BJ (cell line): ENCODE results near the gene TFB1M. TPM values are rescaled to one million over a fixed set of nuclear protein-coding genes. Genes with fewer than 3 reads are reported as not detected.
"Not testable (repeated sequence)": the region's sequence is repeated elsewhere in the genome, so short reads cannot be mapped to it uniquely, and the experiment has no call there.

ENCODE experiments used
- CTCF ChIA-PET: fragments of 350-600 bp; formaldehyde crosslinking; extraction: SDS; loops from one replicate; lab custom pipeline; 2021; ENCODE audit warnings: antibody characterized with exemption, inconsistent platforms; lab: Yijun Ruan, JAX
- POLR2A ChIA-PET: fragments of 300-600 bp; sonication (Branson Sonifier 250); formaldehyde crosslinking; extraction: SDS; loops from one replicate; lab custom pipeline; 2021; ENCODE audit warnings: antibody characterized with exemption; lab: Charles Lee
- DNase-seq: peaks from one replicate; pipeline ENCODE4 v3.0.0-alpha.2; 2011; ENCODE audit warnings: low read depth
- H3K27me3 ChIP-seq: 2 replicates; pipeline ENCODE4 v1.6.0; 2011; ENCODE audit warnings: low read length; ENCODE audit not compliant: control insufficient read depth, insufficient read depth
- H3K36me3 ChIP-seq: 2 replicates; pipeline ENCODE4 v1.5.1; 2011; ENCODE audit warnings: low read length; ENCODE audit not compliant: control insufficient read depth, insufficient read depth
- H3K4me3 ChIP-seq: 2 replicates; pipeline ENCODE4 v1.5.1; 2011; ENCODE audit warnings: low read depth, mild to moderate bottlenecking, control low read depth, low read length
- polyA plus RNA-seq: library from polyadenylated mRNA; depleted of rRNA; stranded (reverse); fragments of >200 nt; gene quantifications from 2 replicates; pipeline ENCODE4 v1.2.3, GENCODE V29; 2011
- TF ChIP-seq, protein P1 (sequence below): IDR thresholded peaks from 2 replicates; pipeline ENCODE4 v1.5.1; 2011; ENCODE audit warnings: low read depth, mild to moderate bottlenecking, control low read depth, inconsistent platforms, low read length, moderate library complexity; ENCODE audit not compliant: insufficient read depth

The TFB1M gene
- polyA plus RNA-seq, 1 experiment = 12.9 TPM

DNA sequence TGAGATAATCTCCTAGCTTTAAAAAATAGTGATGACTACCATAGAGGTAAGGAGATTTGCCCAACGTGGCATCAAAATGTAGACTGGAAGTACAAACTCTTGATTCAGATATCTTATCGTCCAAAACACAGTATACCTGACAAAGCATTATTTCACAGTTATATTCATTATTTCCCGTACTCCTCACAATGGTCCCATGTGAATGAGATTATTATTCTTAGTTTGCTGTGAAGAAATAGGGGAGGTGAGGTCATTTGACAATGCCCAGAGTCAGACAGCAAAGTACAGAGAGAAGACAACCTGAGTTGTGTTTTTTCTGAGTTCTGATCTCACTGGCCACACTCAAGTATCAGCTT lies 1.2 kb upstream of the TFB1M start:
- POLR2A ChIA-PET = interaction anchor here (0.6 kb wide), 1 partner anchor 144 kb away, joined by 3 read pairs; no protein-coding TSS in a partner anchor
- CTCF ChIA-PET = interaction anchor here (0.6 to 3.2 kb wide), 6 partner anchors 25 to 447 kb away, joined by 3 to 14 read pairs (median 8); no protein-coding TSS in a partner anchor
- Histone ChIP-seq H3K36me3 (no peaks in the 10 kb centered on the region), H3K4me3 (peak overlapping the region; percentile 75), H3K27me3 (no peaks in the 10 kb centered on the region)
- no peak for DNase-seq
- TF ChIP-seq, protein P1, sequence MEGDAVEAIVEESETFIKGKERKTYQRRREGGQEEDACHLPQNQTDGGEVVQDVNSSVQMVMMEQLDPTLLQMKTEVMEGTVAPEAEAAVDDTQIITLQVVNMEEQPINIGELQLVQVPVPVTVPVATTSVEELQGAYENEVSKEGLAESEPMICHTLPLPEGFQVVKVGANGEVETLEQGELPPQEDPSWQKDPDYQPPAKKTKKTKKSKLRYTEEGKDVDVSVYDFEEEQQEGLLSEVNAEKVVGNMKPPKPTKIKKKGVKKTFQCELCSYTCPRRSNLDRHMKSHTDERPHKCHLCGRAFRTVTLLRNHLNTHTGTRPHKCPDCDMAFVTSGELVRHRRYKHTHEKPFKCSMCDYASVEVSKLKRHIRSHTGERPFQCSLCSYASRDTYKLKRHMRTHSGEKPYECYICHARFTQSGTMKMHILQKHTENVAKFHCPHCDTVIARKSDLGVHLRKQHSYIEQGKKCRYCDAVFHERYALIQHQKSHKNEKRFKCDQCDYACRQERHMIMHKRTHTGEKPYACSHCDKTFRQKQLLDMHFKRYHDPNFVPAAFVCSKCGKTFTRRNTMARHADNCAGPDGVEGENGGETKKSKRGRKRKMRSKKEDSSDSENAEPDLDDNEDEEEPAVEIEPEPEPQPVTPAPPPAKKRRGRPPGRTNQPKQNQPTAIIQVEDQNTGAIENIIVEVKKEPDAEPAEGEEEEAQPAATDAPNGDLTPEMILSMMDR = no peak

DNA sequence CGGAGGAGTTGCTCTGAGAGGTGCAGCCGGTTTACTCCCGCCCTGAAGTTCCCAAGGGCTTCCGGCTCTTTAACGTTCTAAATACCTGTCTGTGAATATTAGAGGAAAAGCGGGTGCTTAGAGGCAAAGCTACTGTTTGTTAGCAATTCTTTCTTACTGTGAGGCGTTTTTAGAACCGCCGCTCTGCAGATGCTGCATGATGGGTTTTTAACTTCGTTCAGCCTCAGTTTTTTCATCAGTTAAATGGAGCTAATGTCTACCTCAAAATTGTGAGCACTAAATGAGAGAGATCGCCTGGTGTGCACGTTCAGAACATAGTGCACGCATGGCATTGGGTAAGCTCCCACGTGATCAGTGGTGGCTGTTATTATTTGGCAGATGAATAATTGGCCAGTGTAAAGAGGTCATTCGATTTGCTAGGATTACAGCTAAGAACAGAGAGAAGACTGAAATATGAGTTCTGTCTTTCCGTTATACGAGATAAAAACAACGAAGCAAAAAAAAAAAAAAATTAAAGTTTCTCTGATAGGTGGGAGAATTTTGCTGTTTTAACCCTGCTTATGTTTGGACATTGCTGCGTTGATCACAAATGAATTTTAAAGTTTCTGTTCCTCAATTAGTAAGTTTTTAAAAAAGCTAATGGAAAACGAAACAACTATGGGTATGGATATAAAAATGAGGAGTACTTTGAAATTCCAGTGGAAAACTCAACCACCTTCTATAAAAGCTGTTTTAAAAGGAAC lies 660 bp upstream of the TFB1M start:
- no peaks in the 10 kb centered on the region for H3K36me3 ChIP-seq
- ChIA-PET POLR2A (interaction anchor here (0.6 to 0.7 kb wide), 4 partner anchors 143 to 424 kb away, joined by 3 to 4 read pairs (median 4); no protein-coding TSS in a partner anchor), CTCF (interaction anchor here (0.6 to 3.1 kb wide), 5 partner anchors 24 to 388 kb away, joined by 3 to 14 read pairs (median 7); no protein-coding TSS in a partner anchor)
- peak; percentile 37 for DNase-seq
- TF ChIP-seq, protein P1 = no peak
- no peaks in the 10 kb centered on the region for H3K27me3 ChIP-seq
- peak overlapping the region; percentile 75 for H3K4me3 ChIP-seq

DNA sequence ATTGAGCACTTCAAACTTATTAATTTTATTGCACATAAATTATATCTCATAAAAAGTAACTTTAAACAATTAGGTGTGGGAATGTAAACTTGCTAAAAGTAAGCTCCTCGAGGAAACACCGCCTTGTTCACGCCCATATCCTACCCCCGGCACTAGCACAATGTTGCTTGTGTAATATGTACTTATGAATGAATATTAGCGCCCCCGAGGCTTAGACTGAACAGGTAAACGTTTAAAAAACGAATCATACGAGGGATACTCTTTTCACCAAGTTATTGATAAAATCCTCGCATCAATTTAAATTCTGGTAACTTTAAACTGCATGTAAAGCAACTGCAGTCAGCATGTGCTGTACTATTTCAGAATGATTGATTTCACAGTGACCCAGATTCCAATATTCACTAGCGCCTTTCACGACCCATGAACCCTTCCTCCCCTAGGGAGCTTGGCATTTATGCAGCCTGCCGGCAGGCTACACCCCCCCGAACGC lies 637 bp downstream of the TFB1M start:
- H3K36me3 ChIP-seq = no peaks in the 10 kb centered on the region
- no peak for DNase-seq
- TF ChIP-seq, protein P1 = no peak
- peak overlapping the region; percentile 75 for H3K4me3 ChIP-seq
- POLR2A ChIA-PET = no interaction called here
- no peaks in the 10 kb centered on the region for H3K27me3 ChIP-seq
- CTCF ChIA-PET = interaction anchor here (0.6 kb wide), 1 partner anchor 137 kb away, joined by 3 read pairs; no protein-coding TSS in a partner anchor

DNA sequence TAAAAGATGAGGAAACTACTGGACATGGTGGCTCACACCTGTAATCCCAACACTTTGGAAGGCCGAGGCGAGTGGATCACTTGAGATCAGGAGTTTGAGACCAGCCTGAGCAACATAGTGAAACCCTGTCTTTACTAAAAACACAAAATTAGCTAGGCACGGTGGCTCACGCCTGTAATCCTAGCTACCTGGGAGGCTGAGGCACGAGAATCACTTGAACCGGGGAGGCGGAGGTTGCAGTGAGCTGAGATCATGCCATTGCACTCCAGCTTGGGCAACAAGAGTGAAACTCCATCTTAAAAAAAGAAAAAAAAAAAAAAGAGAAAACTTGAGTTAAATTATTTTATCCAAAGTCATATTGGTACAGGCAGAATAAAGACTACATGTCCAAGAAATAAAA lies 1.3 kb downstream of the TFB1M start:
- H3K36me3 ChIP-seq, H3K27me3 ChIP-seq, DNase-seq, H3K4me3 ChIP-seq, POLR2A ChIA-PET: not testable (repeated sequence)
- CTCF ChIA-PET = interaction anchor here (0.6 kb wide), 1 partner anchor 136 kb away, joined by 3 read pairs; no protein-coding TSS in a partner anchor

DNA sequence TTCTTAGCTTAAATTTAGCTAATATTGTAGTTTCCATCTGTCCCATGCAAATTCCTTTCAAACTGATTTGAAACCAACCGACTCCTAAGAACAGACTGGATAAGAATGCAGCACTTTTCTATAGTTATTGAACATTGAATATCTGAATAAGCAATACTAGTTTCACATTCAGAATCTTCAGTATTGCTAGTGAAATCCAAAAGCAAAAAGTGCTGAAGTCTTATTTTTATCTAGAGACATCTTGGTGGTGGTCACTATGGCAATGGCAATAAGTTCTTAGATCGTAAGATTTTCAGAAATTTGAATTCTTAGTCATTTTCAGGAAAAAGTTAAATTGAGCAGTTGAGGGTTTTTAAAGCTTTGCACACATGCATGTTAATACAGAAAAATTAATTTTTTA lies 2.7 kb downstream of the TFB1M start:
- no peak for DNase-seq
- Histone ChIP-seq H3K36me3 (0 out of 2 replicates have a peak, but pooled peaks cover 1% of the 10 kb centered on the region), H3K4me3 (no peak overlapping the region), H3K27me3 (no peaks in the 10 kb centered on the region)
- ChIA-PET CTCF (interaction anchor here (1.1 to 1.2 kb wide), 2 partner anchors 64 to 443 kb away, joined by 3 to 5 read pairs; no protein-coding TSS in a partner anchor), POLR2A (no interaction called here)
- TF ChIP-seq, protein P1 = no peak
